GM21447 (cell line): Measurements from ENCODE around the gene TCN2.
A peak's percentile ranks its signal among the peaks of the same experiment; 100 is the strongest.
"Not testable (repeated sequence)": the region's sequence is repeated elsewhere in the genome, so short reads cannot be mapped to it uniquely, and the experiment has no call there.

ENCODE experiments used
- ATAC-seq: cut with Tn5 transposase; IDR thresholded peaks from one replicate; pipeline ENCODE4 v1.9.1; 2021; ENCODE audit not compliant: unreplicated experiment

The TCN2 gene

DNA sequence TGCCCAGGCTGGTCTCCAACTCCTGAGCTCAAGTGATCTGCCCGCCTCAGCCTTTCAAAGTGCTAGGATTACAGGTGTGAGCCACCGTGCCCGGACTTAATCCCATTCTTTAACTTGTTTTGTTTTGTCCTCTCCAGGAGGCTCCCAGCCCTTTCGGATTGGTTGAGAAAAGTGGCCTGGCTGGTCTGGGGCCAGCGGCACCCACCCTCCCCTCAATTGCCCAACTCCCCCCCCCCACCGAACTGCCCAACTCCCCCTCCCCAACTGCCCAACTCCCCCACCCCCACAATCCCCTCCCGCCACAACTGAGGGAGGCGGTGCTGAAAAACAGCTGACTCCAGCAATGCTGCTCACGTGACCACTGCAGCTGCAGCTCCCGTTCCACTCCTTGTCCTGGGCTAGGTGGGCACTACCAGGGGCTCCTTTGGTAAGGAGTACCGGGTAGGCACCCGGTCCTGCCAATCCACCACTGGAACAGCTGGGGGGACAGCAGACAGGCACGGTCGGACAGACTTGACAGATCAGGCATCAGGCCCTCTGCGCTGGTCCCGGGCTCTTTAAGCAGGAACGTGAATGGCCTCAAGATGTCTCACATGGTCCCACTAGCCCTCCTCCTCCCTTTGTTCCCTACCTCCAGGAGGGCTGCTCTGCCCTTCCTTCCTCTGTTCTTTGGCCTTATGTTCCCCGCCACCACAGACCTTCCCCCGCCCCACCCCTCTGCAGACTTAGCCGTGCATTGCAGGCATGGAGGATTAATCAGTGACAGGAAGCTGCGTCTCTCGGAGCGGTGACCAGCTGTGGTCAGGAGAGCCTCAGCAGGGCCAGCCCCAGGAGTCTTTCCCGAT is at the start of gene TCN2:
Gene TCN2 (plus strand): TSS at position 720 of the 845 bp plus-strand sequence. CDS start 158 bp downstream, outside the sequence.
- peak; percentile 45 for ATAC-seq

DNA sequence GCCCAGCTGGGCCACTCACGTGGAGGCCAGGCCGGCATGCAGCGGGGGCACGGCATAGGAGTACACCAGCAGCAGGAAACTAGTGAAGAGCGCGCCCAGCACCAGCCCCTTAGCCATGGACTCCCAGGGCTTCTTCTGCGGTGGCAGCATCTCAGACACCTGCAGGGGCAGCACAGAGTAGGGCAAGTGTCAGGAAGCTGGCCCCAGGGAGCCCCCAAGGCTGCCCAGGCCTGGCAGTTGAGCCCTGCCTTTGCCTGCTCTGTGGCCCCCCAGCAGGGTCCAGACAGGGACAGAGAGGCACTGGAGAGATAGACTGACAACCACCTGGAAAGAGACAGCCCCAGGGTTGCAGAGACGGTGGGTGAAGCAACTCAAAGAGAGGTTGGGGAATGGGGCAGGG is 49.7 kb upstream of the TCN2 start:
- no peak for ATAC-seq

DNA sequence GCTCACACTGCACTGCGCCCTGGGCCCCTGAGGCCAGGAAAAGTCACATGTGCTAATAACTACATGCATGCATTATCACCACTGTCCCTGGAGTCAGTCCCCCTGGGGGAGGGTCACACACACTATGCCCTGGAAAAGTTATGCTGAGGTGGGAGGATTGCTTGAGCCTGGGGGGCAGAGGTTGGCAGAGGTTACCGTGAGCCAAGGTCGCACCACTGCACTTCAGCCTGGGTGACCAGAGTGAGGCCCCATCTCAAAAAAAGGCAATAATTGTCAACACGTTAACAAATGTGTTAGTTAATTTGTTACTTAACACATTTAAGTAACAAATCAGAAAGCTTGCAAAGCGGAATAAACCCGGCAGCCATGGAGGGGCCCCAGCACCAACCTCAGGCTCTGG is 47.1 kb upstream of the TCN2 start:
- ATAC-seq, result no peak

DNA sequence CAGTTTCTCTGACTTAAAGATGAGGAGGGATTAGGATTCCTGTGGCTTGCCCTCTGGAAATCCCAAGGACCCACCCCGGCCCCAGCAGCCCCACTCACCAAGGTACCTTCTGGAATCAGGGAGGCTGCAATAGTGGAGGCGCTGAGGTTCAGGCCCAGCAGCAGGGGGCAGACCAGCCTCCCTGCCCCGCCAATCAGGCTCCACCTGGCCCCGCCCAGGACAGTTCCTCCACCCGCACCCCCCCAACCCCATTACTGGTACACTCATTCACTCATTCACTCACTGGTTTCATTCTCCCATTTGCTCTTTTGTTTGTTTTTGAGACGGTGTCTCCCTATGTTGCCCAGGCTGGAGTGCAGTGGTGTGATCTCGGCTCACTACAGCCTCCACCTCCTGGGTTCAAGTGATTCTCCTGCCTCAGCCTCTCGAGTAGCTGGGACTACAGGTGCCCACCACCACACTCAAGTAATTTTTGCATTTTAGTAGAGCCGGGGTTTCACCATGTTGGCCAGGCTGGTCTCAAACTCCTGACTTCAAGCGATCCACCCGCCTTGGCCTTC is 46.3 kb upstream of the TCN2 start:
- not testable (repeated sequence) for ATAC-seq

DNA sequence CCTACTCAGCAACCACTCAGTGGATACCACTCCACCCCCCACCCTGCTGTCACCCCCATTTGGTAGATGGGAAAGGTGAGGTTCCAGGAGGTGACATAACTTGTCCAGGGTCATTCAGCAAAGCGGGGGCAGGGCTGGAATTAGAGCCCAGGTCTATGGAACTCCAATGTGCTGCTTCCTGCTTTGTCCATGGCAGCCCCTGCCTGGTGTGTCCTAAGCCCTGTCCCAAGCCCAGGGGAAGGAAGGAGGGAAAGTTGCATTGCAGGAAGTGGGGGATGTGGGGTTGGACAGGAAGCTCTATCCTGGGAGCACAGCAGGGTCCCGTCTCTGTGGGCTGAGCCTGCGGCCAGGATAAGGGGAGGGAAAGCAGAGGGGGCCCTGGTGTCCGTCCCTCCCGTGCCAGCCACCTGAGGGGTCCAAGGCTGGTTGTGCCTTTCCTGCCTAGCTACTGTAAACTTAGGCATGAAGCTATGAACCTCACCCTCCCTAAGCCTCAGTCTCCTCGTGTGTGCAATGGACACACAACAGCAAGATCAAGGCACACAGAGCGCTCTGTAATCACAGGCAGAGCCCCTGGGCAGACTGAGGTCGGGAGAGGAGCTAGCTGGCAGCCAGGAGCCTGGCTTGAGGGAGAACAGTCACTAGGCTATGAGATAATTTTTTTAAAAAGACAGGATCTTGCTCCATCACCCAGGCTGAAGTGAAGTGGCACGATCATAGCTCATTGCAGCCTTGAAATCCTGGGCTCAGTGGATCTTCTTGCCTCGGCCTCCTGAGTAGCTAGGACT is 45.4 kb upstream of the TCN2 start:
- ATAC-seq, result no peak

DNA sequence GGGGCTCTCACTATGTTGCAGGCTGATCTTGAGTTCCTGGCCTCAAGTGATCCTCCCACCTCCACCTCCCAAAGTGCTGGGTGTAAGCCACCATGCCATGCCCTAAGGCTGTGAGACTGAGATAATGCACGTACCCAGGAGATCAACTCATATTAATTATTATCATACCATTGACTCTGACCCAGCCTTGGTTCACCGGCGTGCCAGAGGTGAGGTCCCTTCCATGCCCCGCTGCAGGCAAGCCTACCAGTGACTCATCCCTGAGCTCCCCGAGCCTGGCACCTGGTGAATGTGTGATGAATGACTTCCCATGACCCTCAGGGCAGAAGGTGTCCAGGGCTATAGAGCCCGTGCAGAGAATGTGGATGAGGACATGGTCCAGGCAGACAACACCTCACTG is 44.6 kb upstream of the TCN2 start:
- no peak for ATAC-seq

DNA sequence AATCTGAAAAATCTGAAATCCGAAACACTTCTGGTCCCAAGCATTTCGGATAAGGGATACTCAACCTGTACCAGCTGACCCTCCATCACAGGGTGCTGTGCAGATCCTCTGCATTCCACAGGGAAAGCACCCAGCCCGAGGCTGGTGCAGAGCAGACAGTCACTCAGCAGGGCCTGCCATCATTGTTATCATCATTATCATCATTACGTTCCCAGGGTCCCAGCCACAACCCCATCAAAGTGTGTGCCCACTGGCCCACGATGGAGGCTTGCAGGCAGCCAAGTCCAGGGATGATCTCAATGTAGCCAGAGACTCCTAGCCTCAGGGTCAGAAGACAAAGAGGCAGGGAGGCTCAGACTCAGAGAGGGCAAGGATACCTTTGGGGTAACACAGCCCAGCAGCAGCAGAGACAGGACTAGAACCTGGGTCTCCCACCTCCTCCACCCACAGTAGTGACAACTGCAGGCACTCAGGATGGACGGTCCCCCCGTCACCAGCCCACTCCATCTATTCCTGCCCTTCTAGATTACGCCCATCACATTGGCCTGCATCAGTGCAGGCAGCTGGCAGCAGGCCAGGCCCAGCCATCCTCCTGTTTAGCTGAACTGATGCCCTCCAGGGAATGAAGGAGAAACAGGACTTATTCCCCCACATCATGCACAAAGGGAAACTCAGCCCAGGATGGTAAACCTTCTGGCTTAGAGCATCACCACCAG is 42.8 kb upstream of the TCN2 start:
- ATAC-seq, result no peak

DNA sequence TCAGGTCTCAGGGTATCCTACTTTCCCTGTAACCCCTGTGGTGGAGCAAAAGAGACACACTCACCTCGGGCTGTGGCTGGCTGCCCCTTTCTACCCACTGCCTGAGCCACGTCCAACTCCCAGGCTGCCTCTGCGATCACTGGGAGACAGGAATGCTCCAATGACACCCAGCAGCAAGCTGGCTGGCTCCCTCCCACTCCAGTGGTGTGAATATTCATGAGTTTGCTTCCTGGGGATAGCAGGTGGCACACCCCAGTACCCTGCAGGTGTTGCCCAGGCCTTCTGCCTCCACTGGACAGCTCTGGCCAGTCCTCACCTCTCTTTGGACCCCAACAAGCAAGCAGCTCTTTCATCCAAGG is 42.2 kb upstream of the TCN2 start:
- ATAC-seq, result no peak

DNA sequence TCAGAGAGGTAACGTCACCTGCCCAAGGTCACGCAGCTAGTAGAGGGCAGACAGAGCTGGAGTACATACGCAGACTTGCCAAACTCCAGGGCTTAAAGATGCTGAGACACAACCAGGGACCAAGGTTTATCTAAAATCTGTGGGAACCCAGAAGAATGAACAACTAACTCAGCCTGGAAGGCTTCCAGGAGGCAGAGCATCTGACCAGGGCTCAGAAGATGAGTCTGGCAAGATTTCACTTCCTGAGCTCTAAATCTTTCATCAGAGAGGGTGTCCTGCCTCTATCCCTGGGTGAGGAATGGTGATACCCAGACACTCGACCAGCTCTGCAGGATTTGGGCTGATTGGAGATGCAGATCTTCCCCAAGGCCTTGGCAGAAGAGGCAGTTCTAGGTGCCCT is 41.6 kb upstream of the TCN2 start:
- no peak for ATAC-seq

DNA sequence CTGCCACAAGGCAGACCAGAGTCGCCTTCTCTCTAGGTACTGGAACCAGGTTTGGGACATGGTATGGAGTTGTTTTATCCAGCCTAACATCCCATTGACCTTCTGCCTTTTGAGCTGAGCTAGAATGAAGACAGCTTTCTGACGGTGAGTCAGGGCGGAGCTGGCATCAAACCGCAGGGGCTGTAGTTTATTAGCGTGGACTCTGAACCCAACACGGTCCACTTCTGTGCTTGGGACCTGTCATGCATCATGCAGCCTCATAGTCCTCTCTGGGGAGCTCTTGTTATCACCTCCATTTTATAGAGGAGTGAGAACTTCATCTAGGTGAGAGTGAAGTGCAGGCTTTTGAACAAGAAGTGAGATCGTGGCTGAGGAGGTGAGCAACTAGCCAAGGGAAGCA is 40.8 kb upstream of the TCN2 start:
- ATAC-seq, result no peak

DNA sequence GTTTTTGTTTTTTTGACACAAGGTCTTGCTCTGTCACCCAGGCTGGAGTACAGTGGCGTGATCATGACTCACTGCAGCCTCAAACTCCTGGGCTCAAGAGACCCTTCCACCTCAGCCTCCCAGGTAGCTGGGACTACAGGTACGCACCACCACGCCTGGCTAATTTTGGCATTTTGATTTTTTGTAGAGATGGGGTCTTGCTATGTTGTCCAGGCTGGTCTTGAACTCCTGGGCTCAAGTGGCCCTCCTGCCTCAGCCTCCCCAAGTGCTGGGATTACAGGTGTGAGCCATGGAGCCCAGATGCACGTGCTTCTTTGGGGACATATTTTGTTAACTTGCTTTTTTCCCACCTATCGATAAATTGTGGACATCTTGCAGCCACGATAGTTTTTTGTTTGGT is 39.7 kb upstream of the TCN2 start:
- not testable (repeated sequence) for ATAC-seq

DNA sequence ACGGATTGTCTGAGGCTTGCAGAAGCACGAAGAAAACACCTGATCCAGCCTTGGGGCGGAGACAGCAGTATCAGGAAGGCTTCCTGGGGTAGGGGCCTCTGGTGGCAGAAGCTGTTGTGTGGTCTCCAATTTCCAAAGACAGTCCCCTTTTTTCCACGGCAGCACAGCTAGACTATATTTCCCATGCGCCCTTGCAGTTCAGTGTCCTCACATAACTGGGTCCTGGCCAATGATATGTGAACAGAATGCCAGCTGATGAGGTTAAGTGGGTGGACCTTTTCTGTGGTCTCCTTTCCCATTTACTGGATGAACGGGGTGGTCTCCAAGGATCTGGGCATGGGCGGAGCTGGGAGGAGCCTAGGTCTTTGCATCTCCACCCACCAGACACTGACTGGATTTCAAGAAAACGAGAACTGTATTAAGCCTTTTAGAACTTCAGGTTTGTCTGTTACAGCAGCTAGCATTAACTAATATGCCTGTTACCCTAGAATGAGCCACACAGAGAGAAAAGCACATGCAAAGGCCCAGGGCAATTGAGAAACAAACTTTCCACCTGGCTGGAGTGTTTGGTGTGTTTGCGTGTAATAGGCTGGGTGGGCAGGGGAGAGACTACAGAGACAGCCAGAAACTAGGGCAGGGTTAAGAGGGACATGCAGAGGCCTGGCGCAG is 38.7 kb upstream of the TCN2 start:
- ATAC-seq, result no peak

DNA sequence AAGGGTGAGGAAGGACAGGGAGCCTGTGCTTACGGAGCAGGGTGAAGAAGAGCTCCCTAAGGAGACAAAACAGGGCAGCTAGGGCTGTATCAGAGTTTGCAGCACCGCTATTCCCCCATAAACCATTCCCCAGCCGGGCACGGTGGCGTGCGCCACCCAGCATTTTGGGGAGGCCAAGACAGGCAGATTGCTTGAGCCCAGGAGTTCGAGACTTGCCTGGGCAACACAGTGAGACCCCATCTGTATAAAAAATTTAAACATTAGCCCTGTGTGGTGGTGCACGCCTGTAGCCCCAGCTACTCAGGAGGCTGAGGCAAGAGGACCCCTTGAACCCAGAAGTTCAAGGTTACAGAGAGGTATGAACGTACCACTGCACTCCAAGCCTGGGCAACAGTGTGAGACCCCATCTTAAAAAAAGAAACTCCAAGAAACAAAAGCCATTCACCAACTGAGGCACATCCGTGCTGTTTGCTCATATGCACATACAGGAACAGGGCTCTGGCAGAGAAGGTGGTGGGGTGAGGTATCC is 37.2 kb upstream of the TCN2 start:
- ATAC-seq, result no peak

DNA sequence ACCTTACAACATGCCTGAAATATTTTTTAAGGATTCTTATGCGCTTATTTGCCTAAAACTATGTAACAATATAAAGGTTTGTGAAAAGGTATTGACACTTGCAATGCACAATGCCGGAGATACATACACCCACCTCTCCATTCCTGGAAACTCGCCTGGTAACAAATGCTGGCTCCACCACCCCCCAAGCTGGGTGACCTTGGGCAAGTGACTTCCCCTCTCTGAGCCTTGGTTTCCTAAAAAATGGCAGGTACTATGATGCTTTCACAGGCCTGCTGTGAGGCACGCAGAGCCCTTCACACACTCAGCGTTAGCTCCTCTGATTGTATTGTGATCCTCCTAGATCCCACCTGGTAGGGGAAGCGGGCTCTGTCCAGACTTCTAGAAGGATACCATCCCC is 34.8 kb upstream of the TCN2 start:
- ATAC-seq, result no peak

DNA sequence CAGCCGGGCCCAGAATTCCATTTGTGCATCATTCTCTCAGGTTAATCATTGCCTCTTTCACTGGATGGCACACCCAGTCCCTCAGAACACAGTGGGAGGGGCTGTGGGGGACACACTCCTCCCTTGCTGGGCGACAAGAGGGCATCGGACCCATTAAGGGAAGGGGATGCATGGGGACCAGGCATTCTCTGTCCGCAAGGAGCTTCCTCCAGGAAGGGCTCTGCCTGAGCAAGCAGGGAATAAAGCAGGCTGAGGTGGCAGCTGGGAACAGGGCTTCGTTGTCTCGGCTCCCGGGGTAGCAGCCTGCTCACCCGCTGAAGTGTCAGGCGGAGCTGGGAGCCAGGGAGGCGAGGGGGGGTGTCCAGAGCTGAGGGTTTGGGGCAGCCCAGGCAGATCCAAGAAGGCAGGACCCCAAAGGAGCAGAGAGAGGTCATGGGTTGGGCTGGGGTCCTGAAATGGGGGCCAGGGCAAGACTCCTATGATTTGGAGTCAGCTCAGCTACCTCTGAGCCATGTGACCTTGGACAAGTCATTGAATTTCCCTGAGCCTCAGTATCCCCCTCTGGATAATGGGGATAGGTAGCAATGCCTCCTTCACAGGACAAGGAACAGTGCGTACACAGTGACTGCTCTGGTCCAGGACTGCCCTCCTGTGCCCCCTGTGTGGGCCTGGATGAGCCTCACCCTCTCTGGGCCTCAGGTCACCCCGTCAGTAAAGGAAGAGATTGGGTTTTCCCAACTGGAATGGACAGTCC is 34.0 kb upstream of the TCN2 start:
- ATAC-seq, result no peak

DNA sequence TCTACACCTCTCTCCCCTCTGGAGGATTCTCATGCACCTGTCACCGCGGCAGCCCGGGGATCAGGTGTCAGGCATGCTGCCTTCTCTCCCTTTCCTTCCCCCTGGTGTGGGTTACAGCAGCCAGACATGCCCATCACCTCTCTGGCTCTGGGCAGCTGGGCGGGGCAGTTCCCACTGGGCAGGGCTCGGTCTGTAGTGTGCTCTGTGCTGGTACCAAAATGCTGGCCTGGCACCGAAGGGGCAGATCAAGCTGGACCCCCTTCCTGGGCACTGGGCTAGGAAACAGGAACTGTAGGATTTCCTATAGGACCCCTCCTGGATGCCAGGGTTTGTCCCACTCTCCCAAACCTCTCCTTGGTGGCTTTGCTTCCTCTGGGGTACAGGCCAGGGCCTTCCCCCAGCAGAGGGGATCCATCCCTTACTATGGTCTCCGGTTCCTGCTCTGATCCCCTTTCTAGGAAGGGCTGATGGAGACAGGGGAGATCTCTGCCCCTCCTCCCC is 33.3 kb upstream of the TCN2 start:
- no peak for ATAC-seq

DNA sequence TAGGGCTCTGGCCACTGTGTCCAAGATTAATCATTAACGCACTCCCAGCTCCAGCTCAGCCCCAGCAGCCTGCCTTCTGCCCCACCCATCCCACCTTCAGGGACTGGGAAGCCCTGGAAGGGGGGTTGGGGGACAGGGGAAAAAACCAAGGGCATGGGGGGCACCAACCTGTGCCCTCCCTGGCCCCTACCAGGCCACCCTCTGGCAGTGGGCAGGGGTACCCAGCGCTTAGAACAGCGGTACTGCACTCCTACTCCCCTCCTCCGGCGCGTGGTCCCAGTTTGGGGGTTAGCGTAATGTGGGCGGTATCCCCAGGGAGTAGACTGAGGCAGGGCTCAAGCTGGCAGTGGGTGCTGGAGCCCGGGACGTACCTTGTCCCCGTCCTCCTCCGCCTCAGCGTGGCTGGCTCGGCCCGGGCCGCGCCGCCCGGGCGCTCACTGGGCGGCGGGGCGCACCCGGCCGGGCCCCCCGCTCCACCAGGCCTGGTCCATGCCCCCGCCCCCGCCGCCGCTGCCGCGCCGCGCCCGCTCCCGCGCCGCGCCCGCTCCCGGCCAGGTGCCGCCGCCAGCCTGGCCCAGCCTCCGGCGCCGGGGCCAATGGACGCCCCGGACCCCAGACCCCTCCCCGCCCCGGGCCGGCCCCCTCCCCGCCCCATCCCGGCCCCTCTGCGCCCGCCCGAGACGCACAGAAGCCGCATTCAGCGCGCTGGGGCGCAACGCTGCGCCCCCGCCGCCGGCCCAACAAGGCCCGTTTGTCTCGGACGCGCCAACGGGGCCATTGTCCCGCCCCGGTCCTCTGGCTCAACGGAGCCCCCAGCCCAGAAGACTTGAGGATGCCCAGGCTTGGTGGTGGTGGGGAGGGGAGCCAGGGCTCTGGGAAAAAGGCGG is 32.6 kb upstream of the TCN2 start, which contains the start of gene GAL3ST1:
Gene GAL3ST1 (minus strand): TSS at position 571 of the 887 bp plus-strand sequence. CDS start 17,273 bp downstream, outside the sequence.
- no peak for ATAC-seq

DNA sequence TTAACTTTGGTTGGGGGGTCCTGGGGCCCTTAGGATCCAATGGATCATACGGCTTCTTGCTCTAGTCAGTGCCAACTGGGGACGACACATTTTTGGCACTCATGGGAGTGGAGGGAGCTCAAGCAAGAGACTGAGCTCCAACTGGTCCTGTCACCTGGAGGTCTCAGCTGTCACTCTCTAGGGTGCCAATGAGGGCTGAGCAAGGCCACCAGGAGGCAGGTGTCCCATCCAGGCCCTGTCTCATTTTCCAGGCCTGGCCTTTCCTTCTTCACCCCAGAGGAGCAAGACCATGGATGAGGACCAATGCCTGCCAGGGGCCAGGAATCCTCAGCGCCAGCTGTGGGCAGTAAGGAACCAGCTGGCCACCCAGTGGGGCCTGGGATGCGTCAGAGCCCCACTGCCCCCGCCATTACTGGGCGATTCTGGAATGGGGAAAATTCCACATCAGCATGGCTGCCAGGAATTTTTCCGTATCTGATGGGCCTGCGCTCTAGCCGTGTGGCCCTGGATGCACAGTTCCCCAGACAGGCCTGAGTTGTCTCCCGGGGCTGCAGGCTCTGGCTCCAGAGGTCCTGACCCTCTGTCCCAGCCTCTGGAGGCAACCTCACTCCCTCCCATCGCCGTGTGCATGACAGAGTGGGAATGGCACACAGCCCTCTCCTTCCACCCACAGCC is 31.8 kb upstream of the TCN2 start:
- no peak for ATAC-seq
